ENCODE data around the gene CFAP99.

DNA sequence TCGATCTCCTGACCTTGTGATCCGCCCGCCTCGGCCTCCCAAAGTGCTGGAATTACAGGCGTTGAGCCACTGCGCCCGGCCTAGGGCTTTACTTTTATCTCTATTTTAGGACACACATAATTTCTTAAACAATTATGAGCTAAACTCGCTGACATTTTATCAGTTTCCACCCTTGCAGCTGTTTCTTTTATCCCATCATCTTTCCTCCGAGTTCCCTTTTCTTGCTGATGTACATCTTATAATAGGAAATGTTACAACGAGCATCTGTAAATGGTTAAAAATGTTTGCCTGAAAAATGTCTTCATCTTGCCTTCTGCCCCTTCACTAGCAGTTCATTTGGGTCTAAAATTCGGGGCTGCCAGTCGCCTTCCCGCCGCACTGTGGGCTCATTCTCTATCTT is 41.5 kb upstream of the CFAP99 start:
- TF ChIP-seq, protein P1, sequence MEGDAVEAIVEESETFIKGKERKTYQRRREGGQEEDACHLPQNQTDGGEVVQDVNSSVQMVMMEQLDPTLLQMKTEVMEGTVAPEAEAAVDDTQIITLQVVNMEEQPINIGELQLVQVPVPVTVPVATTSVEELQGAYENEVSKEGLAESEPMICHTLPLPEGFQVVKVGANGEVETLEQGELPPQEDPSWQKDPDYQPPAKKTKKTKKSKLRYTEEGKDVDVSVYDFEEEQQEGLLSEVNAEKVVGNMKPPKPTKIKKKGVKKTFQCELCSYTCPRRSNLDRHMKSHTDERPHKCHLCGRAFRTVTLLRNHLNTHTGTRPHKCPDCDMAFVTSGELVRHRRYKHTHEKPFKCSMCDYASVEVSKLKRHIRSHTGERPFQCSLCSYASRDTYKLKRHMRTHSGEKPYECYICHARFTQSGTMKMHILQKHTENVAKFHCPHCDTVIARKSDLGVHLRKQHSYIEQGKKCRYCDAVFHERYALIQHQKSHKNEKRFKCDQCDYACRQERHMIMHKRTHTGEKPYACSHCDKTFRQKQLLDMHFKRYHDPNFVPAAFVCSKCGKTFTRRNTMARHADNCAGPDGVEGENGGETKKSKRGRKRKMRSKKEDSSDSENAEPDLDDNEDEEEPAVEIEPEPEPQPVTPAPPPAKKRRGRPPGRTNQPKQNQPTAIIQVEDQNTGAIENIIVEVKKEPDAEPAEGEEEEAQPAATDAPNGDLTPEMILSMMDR (conservative IDR thresholded peaks at IDR 0.05 in 1 of 2, IDR thresholded peaks at IDR 0.05 in 1 of 2; ENCODE audit: low read depth in 1 of 2, low read length in 2 of 2), result no peak
- no peak for TF ChIP-seq EZH2 (IDR thresholded peaks at IDR 0.05; ENCODE audit: low read length, missing control alignments)

Data from fibroblast of lung (primary cell).